Measurements from ENCODE around the gene CLEC16A.

DNA sequence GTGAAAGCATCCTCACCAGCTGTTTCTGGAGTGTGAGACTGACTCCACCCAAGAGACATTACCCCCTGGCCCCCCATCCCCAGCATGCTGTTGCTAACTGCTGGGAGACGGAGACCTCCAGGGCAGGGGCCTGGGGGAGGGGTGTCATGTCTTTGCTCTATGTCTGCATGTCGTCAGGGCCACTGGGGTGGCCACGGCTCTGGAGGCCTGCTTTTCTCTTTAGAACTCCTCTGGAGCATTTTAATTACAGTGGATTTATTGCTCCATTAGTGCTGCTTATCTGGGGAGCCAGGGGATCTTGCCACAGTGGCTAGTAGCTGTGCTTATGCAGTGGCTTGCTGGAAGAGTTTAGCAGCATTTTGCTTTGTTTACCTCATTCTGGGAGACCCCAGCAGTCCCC, 32.3 kb downstream of the CLEC16A start:
- TF ChIP-seq, protein P1, sequence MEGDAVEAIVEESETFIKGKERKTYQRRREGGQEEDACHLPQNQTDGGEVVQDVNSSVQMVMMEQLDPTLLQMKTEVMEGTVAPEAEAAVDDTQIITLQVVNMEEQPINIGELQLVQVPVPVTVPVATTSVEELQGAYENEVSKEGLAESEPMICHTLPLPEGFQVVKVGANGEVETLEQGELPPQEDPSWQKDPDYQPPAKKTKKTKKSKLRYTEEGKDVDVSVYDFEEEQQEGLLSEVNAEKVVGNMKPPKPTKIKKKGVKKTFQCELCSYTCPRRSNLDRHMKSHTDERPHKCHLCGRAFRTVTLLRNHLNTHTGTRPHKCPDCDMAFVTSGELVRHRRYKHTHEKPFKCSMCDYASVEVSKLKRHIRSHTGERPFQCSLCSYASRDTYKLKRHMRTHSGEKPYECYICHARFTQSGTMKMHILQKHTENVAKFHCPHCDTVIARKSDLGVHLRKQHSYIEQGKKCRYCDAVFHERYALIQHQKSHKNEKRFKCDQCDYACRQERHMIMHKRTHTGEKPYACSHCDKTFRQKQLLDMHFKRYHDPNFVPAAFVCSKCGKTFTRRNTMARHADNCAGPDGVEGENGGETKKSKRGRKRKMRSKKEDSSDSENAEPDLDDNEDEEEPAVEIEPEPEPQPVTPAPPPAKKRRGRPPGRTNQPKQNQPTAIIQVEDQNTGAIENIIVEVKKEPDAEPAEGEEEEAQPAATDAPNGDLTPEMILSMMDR (IDR thresholded peaks at IDR 0.05; ENCODE audit: low read depth, low read length, poor library complexity, severe bottlenecking), result no peak
- no peak for TF ChIP-seq EZH2phosphoT487 (IDR thresholded peaks at IDR 0.05; ENCODE audit: borderline replicate concordance, low read length)
